ENCODE measurements around the gene AVPI1. TPM values are rescaled to one million over a fixed set of nuclear protein-coding genes. Genes with fewer than 3 reads are reported as not detected.

AVPI1 gene
- polyA plus RNA-seq, 4 donors = 18.2 to 64.9 (median 46.8) TPM

- Histone ChIP-seq H3K27me3 (ENCODE audit: control insufficient read depth in 3 of 3, insufficient read depth in 3 of 3, low read length in 3 of 3) (no peaks in the 10 kb centered on the region), H3K36me3 (ENCODE audit: control insufficient read depth in 3 of 3, insufficient read depth in 2 of 3, low read depth in 1 of 3, low read length in 3 of 3) (peaks cover 1 to 69% (median 10%) of the 10 kb centered on the region in 3 donors), H3K9me3 (ENCODE audit: control insufficient read depth in 2 of 2, insufficient read depth in 1 of 2, low read depth in 1 of 2, low read length in 1 of 2) (no peaks in the 10 kb centered on the region), H3K4me1 (ENCODE audit: control insufficient read depth in 3 of 3, insufficient read depth in 2 of 3, low read depth in 1 of 3, low read length in 2 of 3) (peaks cover 0 to 31% (median 2%) of the 10 kb centered on the region in 3 donors), H3K27ac (ENCODE audit: low read depth in 1 of 3, low read length in 2 of 3) (no peak overlapping the region), H3K4me3 (ENCODE audit: low read depth in 1 of 3, low read length in 3 of 3) (no peak overlapping the region)
- DNase-seq (no peak), FAIRE-seq (no peak)
- 93 to 95% (median 95%) methylated on average over 16 of the region's 16 CpGs for WGBS, 3 donors
These were observed 7.4 kb downstream of the AVPI1 start for GRCh38 chr10:97679594-97679993.

GRCh38 chr10:97676770-97677581 is 10.1 kb downstream of the AVPI1 start:
- FAIRE-seq (no peak), DNase-seq (peak; percentile 56 to 74)
- peak overlapping the region in 2 of 3 donors; percentile 9 to 31 for H3K27ac ChIP-seq (ENCODE audit: low read depth in 1 of 3, low read length in 2 of 3)
- H3K4me3 ChIP-seq (ENCODE audit: low read depth in 1 of 3, low read length in 3 of 3) = no peak overlapping the region
- peaks cover 10 to 76% (median 11%) of the 10 kb centered on the region in 3 donors for H3K36me3 ChIP-seq (ENCODE audit: control insufficient read depth in 3 of 3, insufficient read depth in 2 of 3, low read depth in 1 of 3, low read length in 3 of 3)
- peaks cover 0 to 16% (median 0%) of the 10 kb centered on the region in 3 donors for H3K4me1 ChIP-seq (ENCODE audit: control insufficient read depth in 3 of 3, insufficient read depth in 2 of 3, low read depth in 1 of 3, low read length in 2 of 3)
- H3K9me3 ChIP-seq (ENCODE audit: control insufficient read depth in 2 of 2, insufficient read depth in 1 of 2, low read depth in 1 of 2, low read length in 1 of 2) = no peaks in the 10 kb centered on the region
- 91 to 97% (median 93%) methylated on average over 2 of the region's 2 CpGs for WGBS, 3 donors
- no peaks in the 10 kb centered on the region for H3K27me3 ChIP-seq (ENCODE audit: control insufficient read depth in 3 of 3, insufficient read depth in 3 of 3, low read length in 3 of 3)

GRCh38 chr10:97675222-97675621 is 11.8 kb downstream of the AVPI1 start:
- peak in 1 of 2 donors; percentile 40 for DNase-seq
- H3K9me3 ChIP-seq (ENCODE audit: control insufficient read depth in 2 of 2, insufficient read depth in 1 of 2, low read depth in 1 of 2, low read length in 1 of 2) = no peaks in the 10 kb centered on the region
- no peak for FAIRE-seq
- H3K4me1 ChIP-seq (ENCODE audit: control insufficient read depth in 3 of 3, insufficient read depth in 2 of 3, low read depth in 1 of 3, low read length in 2 of 3) = peaks cover 0 to 18% (median 0%) of the 10 kb centered on the region in 3 donors
- 87 to 93% (median 91%) methylated on average over 9 of the region's 9 CpGs for WGBS, 3 donors
- no peaks in the 10 kb centered on the region for H3K27me3 ChIP-seq (ENCODE audit: control insufficient read depth in 3 of 3, insufficient read depth in 3 of 3, low read length in 3 of 3)
- peak overlapping the region in 1 of 3 donors; percentile 40 for H3K27ac ChIP-seq (ENCODE audit: low read depth in 1 of 3, low read length in 2 of 3)
- no peak overlapping the region for H3K4me3 ChIP-seq (ENCODE audit: low read depth in 1 of 3, low read length in 3 of 3)
- peaks cover 10 to 82% (median 11%) of the 10 kb centered on the region in 3 donors for H3K36me3 ChIP-seq (ENCODE audit: control insufficient read depth in 3 of 3, insufficient read depth in 2 of 3, low read depth in 1 of 3, low read length in 3 of 3)

GRCh38 chr10:97673736-97674525 is 13.1 kb downstream of the AVPI1 start:
- H3K36me3 ChIP-seq (ENCODE audit: control insufficient read depth in 3 of 3, insufficient read depth in 2 of 3, low read depth in 1 of 3, low read length in 3 of 3) = peaks cover 11 to 72% (median 16%) of the 10 kb centered on the region in 3 donors
- FAIRE-seq (no peak), DNase-seq (peak in 1 of 2 donors; percentile 33)
- H3K27ac ChIP-seq (ENCODE audit: low read depth in 1 of 3, low read length in 2 of 3) = peak overlapping the region in 1 of 3 donors; percentile 18
- H3K4me3 ChIP-seq (ENCODE audit: low read depth in 1 of 3, low read length in 3 of 3) = no peak overlapping the region
- H3K4me1 ChIP-seq (ENCODE audit: control insufficient read depth in 3 of 3, insufficient read depth in 2 of 3, low read depth in 1 of 3, low read length in 2 of 3) = peaks cover 0 to 25% (median 0%) of the 10 kb centered on the region in 3 donors
- H3K27me3 ChIP-seq (ENCODE audit: control insufficient read depth in 3 of 3, insufficient read depth in 3 of 3, low read length in 3 of 3) = no peaks in the 10 kb centered on the region
- 59 to 77% (median 68%) methylated on average over 7 to 8 of the region's 8 CpGs for WGBS, 3 donors
- H3K9me3 ChIP-seq (ENCODE audit: control insufficient read depth in 2 of 2, insufficient read depth in 1 of 2, low read depth in 1 of 2, low read length in 1 of 2) = no peaks in the 10 kb centered on the region

GRCh38 chr10:97669571-97669970 is 17.5 kb downstream of the AVPI1 start:
- H3K36me3 ChIP-seq (ENCODE audit: control insufficient read depth in 3 of 3, insufficient read depth in 2 of 3, low read depth in 1 of 3, low read length in 3 of 3) = peaks cover 10 to 56% (median 10%) of the 10 kb centered on the region in 3 donors
- peaks cover 0 to 48% (median 2%) of the 10 kb centered on the region in 3 donors for H3K4me1 ChIP-seq (ENCODE audit: control insufficient read depth in 3 of 3, insufficient read depth in 2 of 3, low read depth in 1 of 3, low read length in 2 of 3)
- FAIRE-seq (no peak), DNase-seq (peak in 1 of 2 donors; percentile 81)
- H3K27me3 ChIP-seq (ENCODE audit: control insufficient read depth in 3 of 3, insufficient read depth in 3 of 3, low read length in 3 of 3) = no peaks in the 10 kb centered on the region
- H3K9me3 ChIP-seq (ENCODE audit: control insufficient read depth in 2 of 2, insufficient read depth in 1 of 2, low read depth in 1 of 2, low read length in 1 of 2) = no peaks in the 10 kb centered on the region
- H3K27ac ChIP-seq (ENCODE audit: low read depth in 1 of 3, low read length in 2 of 3) = peak overlapping the region in 1 of 3 donors; percentile 87
- WGBS, 3 donors = 87 to 90% (median 88%) methylated on average over 1 of the region's 1 CpG
- H3K4me3 ChIP-seq (ENCODE audit: low read depth in 1 of 3, low read length in 3 of 3) = no peak overlapping the region

- Histone ChIP-seq H3K4me3 (ENCODE audit: low read depth in 1 of 3, low read length in 3 of 3) (no peak overlapping the region), H3K27me3 (ENCODE audit: control insufficient read depth in 3 of 3, insufficient read depth in 3 of 3, low read length in 3 of 3) (no peaks in the 10 kb centered on the region), H3K36me3 (ENCODE audit: control insufficient read depth in 3 of 3, insufficient read depth in 2 of 3, low read depth in 1 of 3, low read length in 3 of 3) (peaks cover 3 to 42% (median 10%) of the 10 kb centered on the region in 3 donors), H3K9me3 (ENCODE audit: control insufficient read depth in 2 of 2, insufficient read depth in 1 of 2, low read depth in 1 of 2, low read length in 1 of 2) (no peaks in the 10 kb centered on the region), H3K27ac (ENCODE audit: low read depth in 1 of 3, low read length in 2 of 3) (peak overlapping the region in 1 of 3 donors; percentile 87), H3K4me1 (ENCODE audit: control insufficient read depth in 3 of 3, insufficient read depth in 2 of 3, low read depth in 1 of 3, low read length in 2 of 3) (peaks cover 3 to 66% (median 5%) of the 10 kb centered on the region in 3 donors)
- DNase-seq (peak in 1 of 2 donors; percentile 35), FAIRE-seq (no peak)
- 66 to 83% (median 67%) methylated on average over 6 of the region's 6 CpGs for WGBS, 3 donors
These were observed 19.6 kb downstream of the AVPI1 start for GRCh38 chr10:97667463-97667862.

- peaks cover 3 to 42% (median 10%) of the 10 kb centered on the region in 3 donors for H3K36me3 ChIP-seq (ENCODE audit: control insufficient read depth in 3 of 3, insufficient read depth in 2 of 3, low read depth in 1 of 3, low read length in 3 of 3)
- 90 to 94% (median 93%) methylated on average over 7 of the region's 7 CpGs for WGBS, 3 donors
- peak overlapping the region in 1 of 3 donors; percentile 87 for H3K27ac ChIP-seq (ENCODE audit: low read depth in 1 of 3, low read length in 2 of 3)
- no peak for FAIRE-seq
- no peak for DNase-seq
- peaks cover 3 to 67% (median 6%) of the 10 kb centered on the region in 3 donors for H3K4me1 ChIP-seq (ENCODE audit: control insufficient read depth in 3 of 3, insufficient read depth in 2 of 3, low read depth in 1 of 3, low read length in 2 of 3)
- H3K4me3 ChIP-seq (ENCODE audit: low read depth in 1 of 3, low read length in 3 of 3) = no peak overlapping the region
- H3K9me3 ChIP-seq (ENCODE audit: control insufficient read depth in 2 of 2, insufficient read depth in 1 of 2, low read depth in 1 of 2, low read length in 1 of 2) = no peaks in the 10 kb centered on the region
- H3K27me3 ChIP-seq (ENCODE audit: control insufficient read depth in 3 of 3, insufficient read depth in 3 of 3, low read length in 3 of 3) = no peaks in the 10 kb centered on the region
These were observed 20.0 kb downstream of the AVPI1 start for GRCh38 chr10:97666992-97667391.

- H3K36me3 ChIP-seq (ENCODE audit: control insufficient read depth in 3 of 3, insufficient read depth in 2 of 3, low read depth in 1 of 3, low read length in 3 of 3) = peaks cover 3 to 35% (median 7%) of the 10 kb centered on the region in 3 donors
- no peaks in the 10 kb centered on the region for H3K27me3 ChIP-seq (ENCODE audit: control insufficient read depth in 3 of 3, insufficient read depth in 3 of 3, low read length in 3 of 3)
- peak; percentile 87 for FAIRE-seq
- 19 to 69% (median 38%) methylated on average over 1 of the region's 1 CpG for WGBS, 3 donors
- H3K27ac ChIP-seq (ENCODE audit: low read depth in 1 of 3, low read length in 2 of 3) = peak overlapping the region in 2 of 3 donors; percentile 64 to 85
- H3K4me1 ChIP-seq (ENCODE audit: control insufficient read depth in 3 of 3, insufficient read depth in 2 of 3, low read depth in 1 of 3, low read length in 2 of 3) = peaks cover 3 to 59% (median 6%) of the 10 kb centered on the region in 3 donors
- peak; percentile 92 to 96 for DNase-seq
- no peak overlapping the region for H3K4me3 ChIP-seq (ENCODE audit: low read depth in 1 of 3, low read length in 3 of 3)
- H3K9me3 ChIP-seq (ENCODE audit: control insufficient read depth in 2 of 2, insufficient read depth in 1 of 2, low read depth in 1 of 2, low read length in 1 of 2) = no peaks in the 10 kb centered on the region
These were observed 22.7 kb downstream of the AVPI1 start for GRCh38 chr10:97664282-97664850.
